B cell (primary cell): ENCODE data around the gene HCFC1. TPM values are rescaled to one million over a fixed set of nuclear protein-coding genes. Genes with fewer than 3 reads are reported as not detected.
A peak's percentile ranks its signal among the peaks of the same experiment; 100 is the strongest.

Experiments
- ATAC-seq: fragments of 200-7000 bp; cut with Tn5 transposase; one replicate; pipeline ENCODE4 v1.10.0; 2021; ENCODE audit warnings: low read depth, mild to moderate bottlenecking, moderate number of reproducible peaks, moderate library complexity
- CTCF ChIA-PET: fragments of 350-600 bp; sonication (Branson Sonifier 250); formaldehyde crosslinking; loops from one replicate; lab custom pipeline; 2021; ENCODE audit warnings: antibody characterized with exemption, inconsistent platforms; lab: Charles Lee
- POLR2A ChIA-PET: fragments of 350-600 bp; sonication (Branson Sonifier 250); formaldehyde crosslinking; loops from one replicate; lab custom pipeline; 2021; ENCODE audit warnings: antibody characterized with exemption; lab: Charles Lee
- DNase-seq: peaks from one replicate; pipeline ENCODE4 v3.0.0; 2013
- H2AFZ ChIP-seq: 2 replicates; pipeline ENCODE4 v1.6.1; 2012; ENCODE audit warnings: mild to moderate bottlenecking, low read depth, low read length; ENCODE audit not compliant: insufficient read depth, poor library complexity, severe bottlenecking
- H3K27ac ChIP-seq, 2 donors: 1 replicate in 1 of 2; 2 replicates in 1 of 2; pipeline ENCODE4 v1.5.1; 2012 to 2013; ENCODE audit warnings: low read length in 2 of 2, mild to moderate bottlenecking in 2 of 2, moderate library complexity in 1 of 2
- H3K27me3 ChIP-seq, 4 experiments: fragments of 200-600 bp in 1 of 4; sonication (generic) in 1 of 4; replicated peaks in 1 of 4; 1 replicate in 2 of 4; 2 replicates in 2 of 4; pipeline versions ENCODE4 v1.6.1 to v1.7.0; 2013 to 2016; ENCODE audit warnings: low read length in 3 of 4, mild to moderate bottlenecking in 2 of 4, mixed read lengths in 1 of 4, moderate library complexity in 1 of 4; ENCODE audit not compliant: insufficient read depth in 4 of 4, control insufficient read depth in 3 of 4; ENCODE audit errors: control extremely low read depth in 1 of 4
- H3K36me3 ChIP-seq, 2 experiments: replicated peaks in 1 of 2; 1 replicate in 1 of 2; 2 replicates in 1 of 2; pipeline versions ENCODE4 v1.6.1 to v1.7.1; 2013; ENCODE audit warnings: low read length in 1 of 2; ENCODE audit not compliant: insufficient read depth in 2 of 2, control insufficient read depth in 1 of 2; ENCODE audit errors: control extremely low read depth in 1 of 2, extremely low read depth in 1 of 2
- H3K4me1 ChIP-seq, 2 donors: fragments of 200-600 bp in 1 of 2; sonication (generic) in 1 of 2; 1 replicate in 1 of 2; 2 replicates in 1 of 2; pipeline versions ENCODE4 v1.5.1 to v1.6.1; 2013 to 2017; ENCODE audit warnings: low read length in 2 of 2; ENCODE audit not compliant: control insufficient read depth in 2 of 2, insufficient read depth in 2 of 2
- H3K4me2 ChIP-seq: replicated peaks from 2 replicates; pipeline ENCODE3; 2012; ENCODE audit warnings: mild to moderate bottlenecking, low read depth, low read length; ENCODE audit not compliant: poor library complexity, severe bottlenecking
- H3K4me3 ChIP-seq, 5 experiments: fragments of 200-600 bp in 1 of 5; sonication (generic) in 1 of 5; 1 replicate in 3 of 5; 2 replicates in 2 of 5; pipeline versions ENCODE4 v1.5.1 to v1.7.0; 2011 to 2016; ENCODE audit warnings: low read length in 4 of 5, mild to moderate bottlenecking in 4 of 5, low read depth in 2 of 5, control low read depth in 1 of 5, moderate library complexity in 1 of 5; ENCODE audit not compliant: insufficient read depth in 1 of 5; ENCODE audit errors: control extremely low read depth in 1 of 5, extremely low read depth in 1 of 5
- H3K79me2 ChIP-seq: fragments of 200-600 bp; sonication (generic); one replicate; pipeline ENCODE4 v1.6.0; 2016; ENCODE audit warnings: low read length; ENCODE audit not compliant: control insufficient read depth, insufficient read depth
- H3K9ac ChIP-seq: fragments of 200-600 bp; sonication (generic); 2 replicates; pipeline ENCODE4 v1.6.1; 2017; ENCODE audit warnings: mild to moderate bottlenecking, low read length, moderate library complexity
- H3K9me3 ChIP-seq, 3 donors: one replicate each; pipeline versions ENCODE4 v1.6.1 to v1.7.1; 2013; ENCODE audit warnings: low read length in 2 of 3; ENCODE audit not compliant: control insufficient read depth in 2 of 3, insufficient read depth in 1 of 3; ENCODE audit errors: control extremely low read depth in 1 of 3
- H4K20me1 ChIP-seq: 2 replicates; pipeline ENCODE4 v1.6.0; 2012; ENCODE audit warnings: mild to moderate bottlenecking, low read length; ENCODE audit not compliant: insufficient read depth, control insufficient read depth, poor library complexity, severe bottlenecking
- H3K27ac Mint-ChIP-seq: one replicate; pipeline ENCODE4 v1.8.0; 2021; ENCODE audit warnings: mixed read lengths
- H3K27me3 Mint-ChIP-seq: one replicate; pipeline ENCODE4 v1.8.0; 2021; ENCODE audit warnings: mixed read lengths
- H3K4me1 Mint-ChIP-seq: one replicate; pipeline ENCODE4 v1.8.0; 2021; ENCODE audit warnings: mixed read lengths
- H3K4me3 Mint-ChIP-seq: one replicate; pipeline ENCODE4 v1.8.0; 2021; ENCODE audit warnings: mixed read lengths
- H3K9me3 Mint-ChIP-seq: one replicate; pipeline ENCODE4 v1.8.0; 2022; ENCODE audit warnings: mixed read lengths; ENCODE audit not compliant: insufficient read depth
- EZH2 ChIP-seq: IDR thresholded peaks from 2 replicates; pipeline ENCODE4 v1.6.1; 2012; ENCODE audit warnings: borderline replicate concordance, low read depth, mild to moderate bottlenecking, moderate library complexity, low read length; ENCODE audit not compliant: insufficient read depth, poor library complexity, severe bottlenecking
- WGBS: methylation state at CpG from one replicate; pipeline ENCODE4 v1.1.5; 2013; ENCODE audit warnings: missing lambda C conversion rate; ENCODE audit not compliant: insufficient coverage; 5-methylcytosine and 5-hydroxymethylcytosine counted together
- intact Hi-C: fragments of 100-400 bp; cut with micrococcal nuclease; formaldehyde crosslinking; loops from one replicate; pipeline ENCODE4 v1.10.0; 2022
- polyA plus RNA-seq: library from polyadenylated mRNA; depleted of rRNA; stranded (reverse); fragments of >200 nt; gene quantifications from 2 replicates; pipeline ENCODE4 v1.2.3, GENCODE V29; 2012
- total RNA-seq, 2 donors: library from RNA; stranded (reverse); fragments of 120-200 nt in 1 of 2; gene quantifications; 1 replicate in 1 of 2; 2 replicates in 1 of 2; pipeline versions ENCODE4 v1.2.3 to v1.2.4, GENCODE V29; 2013 to 2022
- TF ChIP-seq, protein P1 (sequence below): fragments of 200-600 bp; IDR thresholded peaks from one replicate; pipeline ENCODE4 v1.8.0; 2022; ENCODE audit warnings: antibody characterized with exemption, mild to moderate bottlenecking

Gene HCFC1
- total and polyA plus RNA-seq, 2 donors (not counting 1 experiment from before 2014, with no cell fraction given), result 32.1 to 57.7 TPM

- Mint-ChIP-seq H3K4me1 (peaks cover 2% of the 10 kb centered on the region), H3K27ac (peak overlapping the region; percentile 59), H3K27me3 (no peaks in the 10 kb centered on the region), H3K4me3 (no peak overlapping the region), H3K9me3 (no peaks in the 10 kb centered on the region)
- H4K20me1 ChIP-seq, result no peaks in the 10 kb centered on the region
- H3K9me3 ChIP-seq, result no peaks in the 10 kb centered on the region
- ATAC-seq (no peak), DNase-seq (no peak)
- ChIA-PET POLR2A (no interaction called here), CTCF (interaction anchor here (0.6 kb wide), 1 partner anchor 10 kb away, joined by 3 read pairs; no protein-coding TSS in a partner anchor)
- WGBS, result 98% methylated on average over 30 of the region's 44 CpGs
- H3K4me3 ChIP-seq, result no peak overlapping the region
- H3K9ac ChIP-seq, result no peak overlapping the region
- H2AFZ ChIP-seq, result no peak overlapping the region
- no peak overlapping the region for H3K27ac ChIP-seq
- H3K4me2 ChIP-seq, result no peak overlapping the region
- peaks cover 0 to 66% of the 10 kb centered on the region in 2 experiments for H3K36me3 ChIP-seq
- intact Hi-C loops, result no loop called here
- no peaks in the 10 kb centered on the region for H3K27me3 ChIP-seq
- no peak for TF ChIP-seq EZH2
- TF ChIP-seq, protein P1, sequence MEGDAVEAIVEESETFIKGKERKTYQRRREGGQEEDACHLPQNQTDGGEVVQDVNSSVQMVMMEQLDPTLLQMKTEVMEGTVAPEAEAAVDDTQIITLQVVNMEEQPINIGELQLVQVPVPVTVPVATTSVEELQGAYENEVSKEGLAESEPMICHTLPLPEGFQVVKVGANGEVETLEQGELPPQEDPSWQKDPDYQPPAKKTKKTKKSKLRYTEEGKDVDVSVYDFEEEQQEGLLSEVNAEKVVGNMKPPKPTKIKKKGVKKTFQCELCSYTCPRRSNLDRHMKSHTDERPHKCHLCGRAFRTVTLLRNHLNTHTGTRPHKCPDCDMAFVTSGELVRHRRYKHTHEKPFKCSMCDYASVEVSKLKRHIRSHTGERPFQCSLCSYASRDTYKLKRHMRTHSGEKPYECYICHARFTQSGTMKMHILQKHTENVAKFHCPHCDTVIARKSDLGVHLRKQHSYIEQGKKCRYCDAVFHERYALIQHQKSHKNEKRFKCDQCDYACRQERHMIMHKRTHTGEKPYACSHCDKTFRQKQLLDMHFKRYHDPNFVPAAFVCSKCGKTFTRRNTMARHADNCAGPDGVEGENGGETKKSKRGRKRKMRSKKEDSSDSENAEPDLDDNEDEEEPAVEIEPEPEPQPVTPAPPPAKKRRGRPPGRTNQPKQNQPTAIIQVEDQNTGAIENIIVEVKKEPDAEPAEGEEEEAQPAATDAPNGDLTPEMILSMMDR, result no peak
- H3K79me2 ChIP-seq, result no peaks in the 10 kb centered on the region
- H3K4me1 ChIP-seq, result peaks cover 0 to 4% of the 10 kb centered on the region in 2 donors
Measured at GRCh38 chrX:153954558-153955227, 16.9 kb downstream of the HCFC1 start.

DNA sequence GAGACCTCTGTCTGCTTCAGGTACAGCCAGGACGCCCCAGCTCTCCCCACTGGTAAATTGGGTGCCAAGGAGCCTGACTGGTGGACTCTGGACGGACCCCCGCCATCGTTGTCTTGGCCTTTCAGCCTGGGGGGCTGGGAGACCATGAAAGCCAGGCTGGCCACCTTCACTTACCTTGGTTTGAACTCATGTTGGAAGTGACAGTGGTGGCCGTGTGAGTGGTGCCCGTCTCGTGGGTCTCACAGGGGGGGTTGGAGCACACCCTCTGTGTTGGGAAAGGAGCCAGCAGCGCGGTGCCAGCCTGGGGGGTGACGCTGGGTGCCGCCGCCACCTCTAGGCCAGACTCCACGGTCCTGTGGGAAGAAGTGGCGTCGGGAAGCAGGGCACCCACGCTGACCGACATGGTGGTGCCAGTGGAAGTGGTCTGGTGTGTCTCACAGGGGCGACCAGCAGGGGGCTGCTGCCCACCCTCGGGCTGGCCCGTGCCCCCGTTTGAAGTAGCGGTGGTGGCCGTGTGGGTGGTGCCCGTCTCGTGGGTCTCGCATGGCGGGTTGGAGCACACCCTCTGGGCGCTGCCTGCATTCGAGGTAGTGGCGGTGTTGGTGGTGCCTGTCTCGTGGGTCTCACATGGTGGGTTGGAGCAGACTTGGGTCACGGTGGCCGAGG lies 17.6 kb downstream of the HCFC1 start:
- Mint-ChIP-seq H3K27ac (peak overlapping the region; percentile 59), H3K4me1 (peaks cover 2% of the 10 kb centered on the region), H3K4me3 (no peak overlapping the region), H3K27me3 (no peaks in the 10 kb centered on the region), H3K9me3 (no peaks in the 10 kb centered on the region)
- no peaks in the 10 kb centered on the region for H3K9me3 ChIP-seq
- H3K27me3 ChIP-seq, result no peaks in the 10 kb centered on the region
- ChIA-PET CTCF (interaction anchor here (15.4 kb wide), 1 partner anchor 28 kb away, joined by 325 read pairs; the partner anchor contains the start of gene ARHGAP4), POLR2A (no interaction called here)
- H4K20me1 ChIP-seq, result no peaks in the 10 kb centered on the region
- WGBS, result 91% methylated on average over 12 of the region's 33 CpGs
- ATAC-seq, result no peak
- H3K36me3 ChIP-seq, result peaks cover 0 to 64% of the 10 kb centered on the region in 2 experiments
- H3K27ac ChIP-seq, result no peak overlapping the region
- TF ChIP-seq, protein P1, result no peak
- TF ChIP-seq EZH2, result no peak
- H3K4me2 ChIP-seq, result no peak overlapping the region
- H3K4me1 ChIP-seq, result peaks cover 0 to 4% of the 10 kb centered on the region in 2 donors
- DNase-seq, result no peak
- no peak overlapping the region for H2AFZ ChIP-seq
- H3K79me2 ChIP-seq, result no peaks in the 10 kb centered on the region
- H3K9ac ChIP-seq, result no peak overlapping the region
- intact Hi-C loops, result no loop called here
- no peak overlapping the region for H3K4me3 ChIP-seq
